GM21825 (cell line): ENCODE data around the gene DGKD.

ENCODE experiments used
- ATAC-seq: cut with Tn5 transposase; IDR thresholded peaks from one replicate; pipeline ENCODE4 v1.9.1; 2021; ENCODE audit warnings: mild to moderate bottlenecking, moderate library complexity; ENCODE audit not compliant: unreplicated experiment

Gene DGKD

GRCh38 chr2:233338046-233338445 lies 16.2 kb upstream of the DGKD start:
- no peak for ATAC-seq

GRCh38 chr2:233338812-233339368 lies 15.4 kb upstream of the DGKD start:
- ATAC-seq: no peak

GRCh38 chr2:233339427-233339826 lies 14.9 kb upstream of the DGKD start:
- ATAC-seq: no peak

GRCh38 chr2:233341296-233341695 lies 13.0 kb upstream of the DGKD start:
- ATAC-seq: no peak

- ATAC-seq: no peak
These were observed 12.0 kb upstream of the DGKD start for GRCh38 chr2:233342301-233342700.

- no peak for ATAC-seq
These were observed 11.1 kb upstream of the DGKD start for GRCh38 chr2:233343171-233343705.

GRCh38 chr2:233346376-233346775 lies 7.9 kb upstream of the DGKD start:
- no peak for ATAC-seq

- no peak for ATAC-seq
These were observed 7.4 kb upstream of the DGKD start for GRCh38 chr2:233346930-233347329.

- ATAC-seq: peak; percentile 55
These were observed 5.0 kb upstream of the DGKD start for GRCh38 chr2:233349005-233349998.

GRCh38 chr2:233350708-233351107 lies 3.6 kb upstream of the DGKD start:
- ATAC-seq: no peak

GRCh38 chr2:233351423-233351822 lies 2.9 kb upstream of the DGKD start:
- no peak for ATAC-seq

GRCh38 chr2:233352141-233352842 lies 2.0 kb upstream of the DGKD start:
- ATAC-seq: no peak

GRCh38 chr2:233353101-233353768 lies 1.1 kb upstream of the DGKD start:
- ATAC-seq: no peak

GRCh38 chr2:233354500-233354924 lies 218 bp downstream of the DGKD start:
- peak; percentile 7 for ATAC-seq

- ATAC-seq: peak; percentile 2
These were observed 779 bp downstream of the DGKD start for GRCh38 chr2:233354971-233355574.

GRCh38 chr2:233355916-233356315 lies 1.6 kb downstream of the DGKD start:
- ATAC-seq: no peak

GRCh38 chr2:233356546-233357308 lies 2.4 kb downstream of the DGKD start:
- ATAC-seq: no peak

GRCh38 chr2:233358335-233358734 lies 4.0 kb downstream of the DGKD start:
- ATAC-seq: no peak

- no peak for ATAC-seq
These were observed 4.7 kb downstream of the DGKD start for GRCh38 chr2:233358947-233359346.

GRCh38 chr2:233359823-233360222 lies 5.5 kb downstream of the DGKD start:
- ATAC-seq: no peak
